Endothelial cell of umbilical vein (primary cell): ENCODE results near the gene DTWD2. TPM values are rescaled to one million over a fixed set of nuclear protein-coding genes. Genes with fewer than 3 reads are reported as not detected.

Source experiments
- BruUV-seq: library from RNA; stranded (reverse); fragments of 400-500 nt; replicated peaks from 2 replicates; lab custom pipeline; 2021; lab: Mats Ljungman, UMichigan
- CTCF ChIA-PET: fragments of 300-600, 350-600 bp; sonication (Branson Sonifier 250); formaldehyde crosslinking; loops from one replicate; lab custom pipeline; 2021; ENCODE audit warnings: antibody characterized with exemption, inconsistent platforms; lab: Charles Lee
- POLR2A ChIA-PET: fragments of 300-600, 350-600 bp; sonication (Branson Sonifier 250); formaldehyde crosslinking; loops from one replicate; lab custom pipeline; 2021; ENCODE audit warnings: antibody characterized with exemption, inconsistent platforms; lab: Charles Lee
- DNase-seq: peaks from one replicate; pipeline ENCODE4 v3.0.0-alpha.2; 2011; ENCODE audit warnings: low read depth, low spot score
- FAIRE-seq: peaks from 2 replicates; lab custom pipeline; 2011; peaks lifted over from hg19 to GRCh38; lab: Jason Lieb, UNC
- H2AFZ ChIP-seq: 2 replicates; pipeline ENCODE4 v1.6.0; 2012; ENCODE audit warnings: low read depth, low read length, control low read depth, inconsistent platforms
- H3K27ac ChIP-seq: 2 replicates; pipeline ENCODE4 v1.5.1; 2011; ENCODE audit warnings: low read depth, mild to moderate bottlenecking, control low read depth, low read length, moderate library complexity; ENCODE audit not compliant: insufficient read depth
- H3K27me3 ChIP-seq, 2 experiments: 2 replicates each; pipeline versions ENCODE4 v1.6.0 to v1.6.1; 2011; ENCODE audit warnings: low read length in 2 of 2, mixed read lengths in 1 of 2; ENCODE audit not compliant: control insufficient read depth in 2 of 2, insufficient read depth in 2 of 2
- H3K36me3 ChIP-seq, 2 experiments: 2 replicates in 1 of 2; 3 replicates in 1 of 2; pipeline ENCODE4 v1.5.1; 2011; ENCODE audit warnings: low read length in 2 of 2, mild to moderate bottlenecking in 1 of 2, moderate library complexity in 1 of 2; ENCODE audit not compliant: control insufficient read depth in 2 of 2, insufficient read depth in 2 of 2; ENCODE audit errors: extremely low read depth in 1 of 2
- H3K4me1 ChIP-seq: 3 replicates; pipeline ENCODE4 v1.5.1; 2011; ENCODE audit warnings: mild to moderate bottlenecking, low read length; ENCODE audit not compliant: control insufficient read depth, insufficient read depth; ENCODE audit errors: extremely low read depth
- H3K4me2 ChIP-seq: 2 replicates; pipeline ENCODE4 v1.6.1; 2011; ENCODE audit warnings: low read length, control low read depth, mixed read lengths; ENCODE audit not compliant: insufficient read depth
- H3K4me3 ChIP-seq, 3 experiments: fragments of 200-600 bp in 1 of 3; sonication (generic), shearing (Covaris generic) in 1 of 3; replicated peaks in 1 of 3; 2 replicates each; pipeline ENCODE4 v1.5.1; 2011 to 2016; ENCODE audit warnings: control low read depth in 3 of 3, low read length in 3 of 3, mild to moderate bottlenecking in 2 of 3, inconsistent platforms in 1 of 3, low read depth in 1 of 3, moderate library complexity in 1 of 3; ENCODE audit not compliant: insufficient read depth in 1 of 3
- H3K79me2 ChIP-seq: 2 replicates; pipeline ENCODE4 v1.6.0; 2012; ENCODE audit warnings: low read length, inconsistent platforms; ENCODE audit not compliant: control insufficient read depth, insufficient read depth
- H3K9ac ChIP-seq: replicated peaks from 2 replicates; pipeline ENCODE3; 2011; ENCODE audit warnings: low read length, control low read depth; ENCODE audit not compliant: insufficient read depth; ENCODE audit errors: extremely low read depth
- H3K9me1 ChIP-seq: replicated peaks from 3 replicates; pipeline ENCODE4 v1.6.0; 2011; ENCODE audit warnings: mild to moderate bottlenecking, low read length; ENCODE audit not compliant: control insufficient read depth, insufficient read depth; ENCODE audit errors: extremely low read depth
- H3K9me3 ChIP-seq: replicated peaks from 2 replicates; pipeline ENCODE4 v1.5.1; 2012; ENCODE audit warnings: low read length, inconsistent platforms; ENCODE audit not compliant: control insufficient read depth, insufficient read depth
- H4K20me1 ChIP-seq: replicated peaks from 2 replicates; pipeline ENCODE3; 2011; ENCODE audit warnings: mild to moderate bottlenecking, low read length; ENCODE audit not compliant: control insufficient read depth, insufficient read depth; ENCODE audit errors: extremely low read depth
- CTCF ChIP-seq, 2 donors: IDR thresholded peaks; 1 replicate in 1 of 2; 2 replicates in 1 of 2; pipeline ENCODE4 v1.5.1; 2011; ENCODE audit warnings: low read length in 2 of 2, mild to moderate bottlenecking in 2 of 2, moderate library complexity in 2 of 2, control low read depth in 1 of 2, inconsistent platforms in 1 of 2, low read depth in 1 of 2; ENCODE audit not compliant: insufficient read depth in 1 of 2; ENCODE audit errors: extremely low read depth in 1 of 2
- EZH2 ChIP-seq: IDR thresholded peaks from 2 replicates; pipeline ENCODE4 v1.6.1; 2012; ENCODE audit warnings: borderline replicate concordance, low read depth, mild to moderate bottlenecking, moderate library complexity, low read length, inconsistent platforms; ENCODE audit not compliant: severe bottlenecking
- FOS ChIP-seq: IDR thresholded peaks from 2 replicates; pipeline ENCODE4 v1.6.1; 2011; ENCODE audit warnings: mild to moderate bottlenecking, low read length, moderate library complexity, borderline replicate concordance; ENCODE audit not compliant: insufficient read depth
- GATA2 ChIP-seq: IDR thresholded peaks from 2 replicates; pipeline ENCODE4 v1.7.0; 2011; ENCODE audit warnings: low read depth, mild to moderate bottlenecking, moderate library complexity, mixed read lengths, low read length; ENCODE audit not compliant: insufficient read length, insufficient read depth
- JUN ChIP-seq: IDR thresholded peaks from 2 replicates; pipeline ENCODE4 v1.6.1; 2011; ENCODE audit warnings: borderline replicate concordance, low read depth; ENCODE audit not compliant: insufficient read length, insufficient read depth
- MAX ChIP-seq: IDR thresholded peaks from 2 replicates; pipeline ENCODE4 v1.6.1; 2011; ENCODE audit not compliant: insufficient read depth, insufficient read length
- MYC ChIP-seq: IDR thresholded peaks from one replicate; pipeline ENCODE4 v1.6.1; 2011; ENCODE audit warnings: mild to moderate bottlenecking, low read depth, low read length
- POLR2A ChIP-seq: IDR thresholded peaks from 2 replicates; pipeline ENCODE4 v1.6.1; 2012; ENCODE audit warnings: low read depth, mild to moderate bottlenecking, control low read depth, low read length
- POLR2AphosphoS5 ChIP-seq: IDR thresholded peaks from 2 replicates; pipeline ENCODE4 v1.6.1; 2012; ENCODE audit warnings: low read depth, mild to moderate bottlenecking, control low read depth, low read length, moderate library complexity; ENCODE audit not compliant: insufficient read depth
- dilution Hi-C: fragments of 300-500 bp; cut with MboI; formaldehyde crosslinking; loops from one replicate; pipeline ENCODE4 v1.15.0; 2019; ENCODE audit warnings: low sequenced_read_pairs; ENCODE audit not compliant: extremely low pct_ligation_motif_present
- intact Hi-C: fragments of 100-400 bp; cut with micrococcal nuclease; formaldehyde crosslinking; loops from one replicate; pipeline ENCODE4 v1.10.0; 2022
- polyA plus RNA-seq, 4 experiments: library from polyadenylated mRNA; depleted of rRNA in 3 of 4; stranded (reverse) in 3 of 4; unstranded in 1 of 4; fragments of >200 nt; gene quantifications; 2 replicates each; pipeline versions ENCODE4 v1.2.1 to v1.2.3, GENCODE V29; 2011 to 2012; ENCODE audit warnings: missing spikeins in 1 of 4
- total RNA-seq: library from RNA; stranded (reverse); gene quantifications from 2 replicates; pipeline ENCODE4 v1.2.3, GENCODE V29; 2021

Gene DTWD2
- total and polyA plus RNA-seq, 2 donors (not counting 3 experiments of a cell fraction or from before 2014, with no cell fraction given), result 0.99 to 1.1 TPM

- intact Hi-C loops, result no loop called here
- H2AFZ ChIP-seq, result no peak overlapping the region
- dilution Hi-C loops, result no loop called here
- no peak overlapping the region for H3K27ac ChIP-seq
- no peaks in the 10 kb centered on the region for H3K36me3 ChIP-seq
- BruUV-seq, result no TSS peak
- no peaks in the 10 kb centered on the region for H4K20me1 ChIP-seq
- no peaks in the 10 kb centered on the region for H3K79me2 ChIP-seq
- no peak for FAIRE-seq
- no peak overlapping the region for H3K4me3 ChIP-seq
- POLR2A ChIA-PET, result no interaction called here
- TF ChIP-seq MYC (no peak), POLR2A (no peak), EZH2 (no peak), CTCF (IDR thresholded peaks at IDR 0.05; ENCODE audit: extremely low read depth in 1 of 2, insufficient read depth in 1 of 2, low read depth in 1 of 2, low read length in 2 of 2) (no peak), MAX (no peak), JUN (no peak)
- DNase-seq, result no peak
- H3K9me3 ChIP-seq, result no peaks in the 10 kb centered on the region
- no peaks in the 10 kb centered on the region for H3K4me1 ChIP-seq
- CTCF ChIA-PET, result no interaction called here
- no peak overlapping the region for H3K9ac ChIP-seq
- no peak overlapping the region for H3K4me2 ChIP-seq
- H3K9me1 ChIP-seq, result no peaks in the 10 kb centered on the region
- no peaks in the 10 kb centered on the region for H3K27me3 ChIP-seq
These were observed 179.9 kb downstream of the DTWD2 start for GRCh38 chr5:118808441-118808840.

GRCh38 chr5:118806571-118806970 lies 181.8 kb downstream of the DTWD2 start:
- intact Hi-C loops, result no loop called here
- FAIRE-seq (no peak), DNase-seq (no peak)
- H3K4me2 ChIP-seq, result no peak overlapping the region
- H4K20me1 ChIP-seq, result no peaks in the 10 kb centered on the region
- H3K4me1 ChIP-seq, result no peaks in the 10 kb centered on the region
- H3K4me3 ChIP-seq, result no peak overlapping the region
- CTCF ChIA-PET, result no interaction called here
- POLR2A ChIA-PET, result no interaction called here
- BruUV-seq, result no TSS peak
- no peaks in the 10 kb centered on the region for H3K36me3 ChIP-seq
- H3K9ac ChIP-seq, result no peak overlapping the region
- H3K27me3 ChIP-seq, result no peaks in the 10 kb centered on the region
- H3K9me1 ChIP-seq, result no peaks in the 10 kb centered on the region
- H3K27ac ChIP-seq, result no peak overlapping the region
- no peak for TF ChIP-seq JUN
- no peak for TF ChIP-seq CTCF (IDR thresholded peaks at IDR 0.05; ENCODE audit: extremely low read depth in 1 of 2, insufficient read depth in 1 of 2, low read depth in 1 of 2, low read length in 2 of 2)
- no peak for TF ChIP-seq GATA2
- no peak for TF ChIP-seq MYC
- no peak for TF ChIP-seq FOS
- no peak for TF ChIP-seq POLR2AphosphoS5
- TF ChIP-seq POLR2A, result no peak
- TF ChIP-seq MAX, result no peak
- TF ChIP-seq EZH2, result no peak
- dilution Hi-C loops, result no loop called here
- H3K79me2 ChIP-seq, result no peaks in the 10 kb centered on the region
- no peaks in the 10 kb centered on the region for H3K9me3 ChIP-seq
- H2AFZ ChIP-seq, result no peak overlapping the region
